SK-N-SH (cell line): Measurements from ENCODE around the gene NOG. TPM values are rescaled to one million over a fixed set of nuclear protein-coding genes. Genes with fewer than 3 reads are reported as not detected.

Experiments used
- CTCF ChIA-PET: fragments of 300-600, 350-600 bp; formaldehyde crosslinking; extraction: SDS; loops from one replicate; lab custom pipeline; 2021; lab: Yijun Ruan, JAX
- POLR2A ChIA-PET: fragments of 350-600 bp; sonication (Branson Sonifier 250); formaldehyde crosslinking; extraction: SDS; loops from one replicate; lab custom pipeline; 2020; ENCODE audit warnings: antibody characterized with exemption, inconsistent platforms; lab: Yijun Ruan, JAX
- DNase-seq: peaks from one replicate; pipeline ENCODE4 v3.0.0; 2012
- H2AFZ ChIP-seq: fragments of 200-600 bp; sonication (generic); 2 replicates; pipeline ENCODE4 v1.8.1; 2016; ENCODE audit warnings: antibody characterized with exemption, mild to moderate bottlenecking, low read depth
- H3F3A ChIP-seq: fragments of 200-600 bp; sonication (generic); replicated peaks from 2 replicates; pipeline ENCODE3; 2016; ENCODE audit warnings: antibody characterized with exemption, mild to moderate bottlenecking; ENCODE audit not compliant: insufficient read depth
- H3K27ac ChIP-seq, 2 experiments: fragments of 200-500 bp in 1 of 2; fragments of 200-600 bp in 1 of 2; sonication (Bioruptor generic) in 1 of 2; sonication (generic), shearing (Covaris generic) in 1 of 2; 2 replicates each; pipeline versions ENCODE4 v1.5.1 to v1.6.1; 2014 to 2016; ENCODE audit warnings: low read depth in 2 of 2, inconsistent platforms in 1 of 2, low read length in 1 of 2, mild to moderate bottlenecking in 1 of 2, mixed read lengths in 1 of 2
- H3K27me3 ChIP-seq: fragments of 200-600 bp; sonication (generic), shearing (Covaris generic); 2 replicates; pipeline ENCODE4 v1.6.1; 2016; ENCODE audit warnings: mixed run types; ENCODE audit not compliant: insufficient read depth
- H3K36me3 ChIP-seq, 2 experiments: fragments of 200-500 bp in 1 of 2; fragments of 200-600 bp in 1 of 2; sonication (Bioruptor generic) in 1 of 2; sonication (generic) in 1 of 2; replicated peaks in 1 of 2; 2 replicates each; pipeline versions ENCODE3 to v1.5.1; 2014 to 2016; ENCODE audit warnings: low read length in 1 of 2, mild to moderate bottlenecking in 1 of 2; ENCODE audit not compliant: insufficient read depth in 2 of 2, control insufficient read depth in 1 of 2
- H3K4me1 ChIP-seq, 2 experiments: fragments of 200-500 bp in 1 of 2; fragments of 200-600 bp in 1 of 2; sonication (Bioruptor generic) in 1 of 2; sonication (generic), shearing (Covaris generic) in 1 of 2; 2 replicates each; pipeline versions ENCODE4 v1.5.1 to v1.6.1; 2014 to 2016; ENCODE audit warnings: low read depth in 1 of 2, low read length in 1 of 2, mixed run types in 1 of 2; ENCODE audit not compliant: insufficient read depth in 2 of 2, control insufficient read depth in 1 of 2
- H3K4me2 ChIP-seq: fragments of 200-600 bp; sonication (generic), shearing (Covaris generic); 2 replicates; pipeline ENCODE4 v1.6.1; 2017; ENCODE audit warnings: mixed run types
- H3K4me3 ChIP-seq, 2 experiments: fragments of 200-500 bp in 1 of 2; fragments of 200-600 bp in 1 of 2; sonication (Bioruptor generic) in 1 of 2; sonication (generic), shearing (Covaris generic) in 1 of 2; 2 replicates each; pipeline versions ENCODE4 v1.5.1 to v1.8.1; 2014 to 2016; ENCODE audit warnings: low read depth in 2 of 2, inconsistent platforms in 1 of 2, low read length in 1 of 2, mild to moderate bottlenecking in 1 of 2, mixed read lengths in 1 of 2, moderate library complexity in 1 of 2
- H3K79me2 ChIP-seq: fragments of 200-600 bp; sonication (generic); 2 replicates; pipeline ENCODE4 v1.8.1; 2017; ENCODE audit warnings: mild to moderate bottlenecking; ENCODE audit not compliant: insufficient read depth
- H3K9ac ChIP-seq: fragments of 200-600 bp; sonication (generic); 2 replicates; pipeline ENCODE4 v1.6.1; 2017; ENCODE audit warnings: mixed run types
- H3K9me2 ChIP-seq: fragments of 200-600 bp; sonication (generic); 2 replicates; pipeline ENCODE4 v1.6.1; 2017; ENCODE audit warnings: mixed run types
- H3K9me3 ChIP-seq: fragments of 200-600 bp; sonication (generic); 2 replicates; pipeline ENCODE4 v1.6.1; 2017; ENCODE audit warnings: mixed run types, mild to moderate bottlenecking, moderate library complexity
- H4K20me1 ChIP-seq: fragments of 200-600 bp; sonication (generic); 2 replicates; pipeline ENCODE4 v1.6.1; 2017; ENCODE audit warnings: mild to moderate bottlenecking, mixed run types; ENCODE audit not compliant: insufficient read depth
- CHD2 ChIP-seq: fragments of 150-350 bp; IDR thresholded peaks from 2 replicates; pipeline ENCODE4 v1.6.1; 2018; ENCODE audit warnings: low read length; ENCODE audit not compliant: partially characterized antibody
- EZH2phosphoT487 ChIP-seq: fragments of 200-600 bp; sonication (generic); IDR thresholded peaks from 2 replicates; pipeline ENCODE4 v1.6.1; 2017; ENCODE audit warnings: low read depth, mixed run types, mild to moderate bottlenecking, antibody characterized with exemption, moderate library complexity, borderline replicate concordance
- FOSL2 ChIP-seq: IDR thresholded peaks from 2 replicates; pipeline ENCODE4 v1.4.0; 2012; ENCODE audit warnings: low read depth, mild to moderate bottlenecking, moderate library complexity, borderline replicate concordance
- FOXM1 ChIP-seq: IDR thresholded peaks from 2 replicates; pipeline ENCODE4 v1.4.0; 2012; ENCODE audit warnings: low read depth, mild to moderate bottlenecking
- GABPA ChIP-seq: IDR thresholded peaks from 2 replicates; pipeline ENCODE4 v1.4.0; 2012; ENCODE audit warnings: low read depth, mild to moderate bottlenecking
- GATA2 ChIP-seq: sonication (generic); formaldehyde crosslinking; IDR thresholded peaks from 2 replicates; pipeline ENCODE4 v1.5.0; 2020; ENCODE audit warnings: mild to moderate bottlenecking, missing genetic modification reagents
- MEF2A ChIP-seq: IDR thresholded peaks from 2 replicates; pipeline ENCODE4 v1.4.0; 2012; ENCODE audit warnings: low read depth, borderline replicate concordance
- REST ChIP-seq: IDR thresholded peaks from 2 replicates; pipeline ENCODE4 v1.6.1; 2012; ENCODE audit warnings: mild to moderate bottlenecking, low read depth, low read length, moderate library complexity
- TAF1 ChIP-seq: IDR thresholded peaks from 2 replicates; pipeline ENCODE4 v1.6.1; 2012; ENCODE audit warnings: low read depth, mild to moderate bottlenecking, low read length, moderate library complexity, borderline replicate concordance
- TEAD4 ChIP-seq: IDR thresholded peaks from 2 replicates; pipeline ENCODE4 v1.4.0; 2012; ENCODE audit warnings: mild to moderate bottlenecking, borderline replicate concordance; ENCODE audit not compliant: insufficient read depth
- YY1 ChIP-seq: IDR thresholded peaks from 2 replicates; pipeline ENCODE4 v1.4.0; 2012; ENCODE audit warnings: low read depth, mild to moderate bottlenecking
- WGBS: methylation state at CpG from one replicate; pipeline ENCODE4 v1.1.6; 2017; ENCODE audit warnings: low lambda C conversion rate; 5-methylcytosine and 5-hydroxymethylcytosine counted together
- polyA plus RNA-seq, 3 experiments: library from polyadenylated mRNA; depleted of rRNA; stranded (reverse); fragments of >200 nt; gene quantifications; 2 replicates each; pipeline ENCODE4 v1.2.3, GENCODE V29; 2012

The NOG gene
- polyA plus RNA-seq, 1 of the 3 experiments (the other 2 are of a cell fraction), result 3.1 TPM

DNA sequence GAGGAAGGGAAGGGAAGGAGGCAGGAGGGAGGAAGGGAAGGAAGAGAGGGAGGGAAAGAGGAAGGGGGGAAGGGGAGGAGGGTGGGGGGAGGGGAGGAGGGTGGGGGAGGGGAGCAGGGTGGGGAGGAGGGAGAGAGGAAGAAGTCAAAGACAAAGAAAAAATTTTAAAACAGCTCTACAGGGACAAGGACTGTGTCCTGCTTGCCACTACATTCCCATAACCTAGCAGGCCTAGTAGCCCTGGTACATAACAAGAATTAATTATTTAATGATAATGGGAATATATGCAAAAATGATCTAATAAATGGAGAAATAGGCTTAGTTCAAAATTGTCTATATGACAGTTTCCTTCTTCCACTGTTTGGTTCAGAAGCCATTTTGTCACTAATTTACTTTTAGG lies 47.6 kb upstream of the NOG start:
- Histone ChIP-seq H3K9me2 (no peaks in the 10 kb centered on the region), H4K20me1 (no peaks in the 10 kb centered on the region), H2AFZ (no peak overlapping the region), H3K9me3 (no peaks in the 10 kb centered on the region), H3K9ac (no peak overlapping the region), H3K4me2 (no peak overlapping the region), H3K79me2 (no peaks in the 10 kb centered on the region), H3K4me3 (no peak overlapping the region), H3F3A (no peaks in the 10 kb centered on the region), H3K36me3 (no peaks in the 10 kb centered on the region), H3K27ac (no peak overlapping the region), H3K4me1 (no peaks in the 10 kb centered on the region), H3K27me3 (no peaks in the 10 kb centered on the region)
- ChIA-PET POLR2A (no interaction called here), CTCF (interaction anchor here (1.0 kb wide), 1 partner anchor 18 kb away, joined by 4 read pairs; no protein-coding TSS in a partner anchor)
- no peak for TF ChIP-seq MEF2A
- TF ChIP-seq TAF1, result no peak
- no peak for TF ChIP-seq CHD2
- TF ChIP-seq FOXM1, result no peak
- no peak for TF ChIP-seq REST
- no peak for TF ChIP-seq GATA2 (CRISPR knock-in tag)
- no peak for DNase-seq

- Histone ChIP-seq H3K79me2 (no peaks in the 10 kb centered on the region), H3F3A (no peaks in the 10 kb centered on the region), H3K4me3 (no peak overlapping the region)
- POLR2A ChIA-PET, result no interaction called here
- DNase-seq, result no peak
- TF ChIP-seq EZH2phosphoT487 (no peak), GABPA (no peak), YY1 (no peak), FOSL2 (no peak), TEAD4 (no peak), FOXM1 (no peak)
- TF ChIP-seq, all 33 proteins: peak for 0
- Histone ChIP-seq H3K4me1 (no peaks in the 10 kb centered on the region), H4K20me1 (no peaks in the 10 kb centered on the region), H3K36me3 (no peaks in the 10 kb centered on the region), H3K27me3 (peaks cover 9% of the 10 kb centered on the region; the same call in 1 of the 2 replicates), H3K4me2 (no peak overlapping the region), H3K9ac (no peak overlapping the region), H3K27ac (no peak overlapping the region), H3K9me2 (no peaks in the 10 kb centered on the region), H2AFZ (no peak overlapping the region), H3K9me3 (no peaks in the 10 kb centered on the region)
- WGBS, result 14% methylated on average over 4 of the region's 4 CpGs
- CTCF ChIA-PET, result no interaction called here
Observed at GRCh38 chr17:56548661-56549060, 44.8 kb upstream of the NOG start.
